Breast epithelium (tissue), 3 donors: ENCODE measurements around the gene TLL2.

Experiments
- CTCF ChIP-seq, 3 donors: fragments of 450-650 bp; IDR thresholded peaks; one replicate each; pipeline ENCODE4 v1.5.1; 2016 to 2017; ENCODE audit warnings: antibody characterized with exemption in 3 of 3, mild to moderate bottlenecking in 3 of 3, moderate library complexity in 3 of 3
- POLR2AphosphoS5 ChIP-seq, 3 donors: sonication (generic); formaldehyde crosslinking; IDR thresholded peaks; one replicate each; pipeline ENCODE4 v1.6.1; 2017; ENCODE audit warnings: antibody characterized with exemption in 3 of 3

GRCh38 chr10:96493254-96493653 is 20.5 kb downstream of the TLL2 start:
- TF ChIP-seq CTCF (IDR thresholded peaks at IDR 0.05), result no peak
- TF ChIP-seq POLR2AphosphoS5 (IDR thresholded peaks at IDR 0.05), result no peak
